Stomach (tissue), 4 donors: Measurements from ENCODE around the gene OLR1.

Experiments used
- POLR2A ChIP-seq, 4 donors: fragments of 450-650 bp; IDR thresholded peaks; one replicate each; pipeline ENCODE4 v1.6.1; 2016; ENCODE audit warnings: antibody characterized with exemption in 4 of 4, control low read depth in 2 of 4, mild to moderate bottlenecking in 1 of 4, moderate library complexity in 1 of 4
- TF ChIP-seq, protein P1 (sequence below), 7 experiments: fragments of 450-650 bp in 4 of 7; fragments of 200-600 bp in 3 of 7; sonication (generic) in 3 of 7; IDR thresholded peaks; one replicate each; pipeline ENCODE4 v1.5.1; 2016 to 2019; ENCODE audit warnings: antibody characterized with exemption in 7 of 7, control low read depth in 2 of 7, mild to moderate bottlenecking in 1 of 7

DNA sequence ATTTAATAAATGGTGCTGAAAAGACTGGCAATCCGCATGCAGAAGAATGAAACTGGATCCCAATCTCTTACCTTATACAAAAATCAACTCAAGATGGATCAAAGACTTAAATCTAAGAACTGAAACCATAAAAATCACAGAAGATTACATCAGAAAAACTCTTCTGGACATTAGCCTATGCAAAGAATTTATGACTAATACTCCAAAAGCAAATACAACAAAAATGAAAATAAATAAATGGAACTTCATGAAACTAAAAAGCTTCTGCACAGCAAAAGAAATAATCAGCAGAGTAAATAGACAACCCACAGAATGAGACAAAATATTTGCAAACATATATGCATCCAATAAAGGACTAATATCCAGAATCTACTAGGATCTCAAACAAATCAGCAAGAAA is 58.9 kb downstream of the OLR1 start:
- TF ChIP-seq, protein P1, sequence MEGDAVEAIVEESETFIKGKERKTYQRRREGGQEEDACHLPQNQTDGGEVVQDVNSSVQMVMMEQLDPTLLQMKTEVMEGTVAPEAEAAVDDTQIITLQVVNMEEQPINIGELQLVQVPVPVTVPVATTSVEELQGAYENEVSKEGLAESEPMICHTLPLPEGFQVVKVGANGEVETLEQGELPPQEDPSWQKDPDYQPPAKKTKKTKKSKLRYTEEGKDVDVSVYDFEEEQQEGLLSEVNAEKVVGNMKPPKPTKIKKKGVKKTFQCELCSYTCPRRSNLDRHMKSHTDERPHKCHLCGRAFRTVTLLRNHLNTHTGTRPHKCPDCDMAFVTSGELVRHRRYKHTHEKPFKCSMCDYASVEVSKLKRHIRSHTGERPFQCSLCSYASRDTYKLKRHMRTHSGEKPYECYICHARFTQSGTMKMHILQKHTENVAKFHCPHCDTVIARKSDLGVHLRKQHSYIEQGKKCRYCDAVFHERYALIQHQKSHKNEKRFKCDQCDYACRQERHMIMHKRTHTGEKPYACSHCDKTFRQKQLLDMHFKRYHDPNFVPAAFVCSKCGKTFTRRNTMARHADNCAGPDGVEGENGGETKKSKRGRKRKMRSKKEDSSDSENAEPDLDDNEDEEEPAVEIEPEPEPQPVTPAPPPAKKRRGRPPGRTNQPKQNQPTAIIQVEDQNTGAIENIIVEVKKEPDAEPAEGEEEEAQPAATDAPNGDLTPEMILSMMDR (IDR thresholded peaks at IDR 0.05) = no peak
- no peak for TF ChIP-seq POLR2A (IDR thresholded peaks at IDR 0.05)
